GM13977 (cell line): Measurements from ENCODE around the gene ZNF417.

Experiments
- DNase-seq: peaks from one replicate; pipeline ENCODE4 v3.0.0; 2012; ENCODE audit warnings: low spot score
- CTCF ChIP-seq: IDR thresholded peaks from 2 replicates; pipeline ENCODE4 v1.5.1; 2012; ENCODE audit warnings: mild to moderate bottlenecking, control low read depth; ENCODE audit not compliant: insufficient read depth; ENCODE audit errors: extremely low read depth, missing control alignments
- in situ Hi-C: fragments of 300-500 bp; cut with MboI; formaldehyde crosslinking; loops from one replicate; pipeline ENCODE4 v1.12.0; 2022; ENCODE audit warnings: low sequenced_read_pairs, low pct_unique_long_range_greater_than_20kb, mixed read lengths, inconsistent platforms; ENCODE audit not compliant: unreplicated experiment

ZNF417 gene

GRCh38 chr19:57867868-57868492 lies 48.4 kb downstream of the ZNF417 start:
- no peak for DNase-seq
- in situ Hi-C loops, result no loop called here
- no peak for TF ChIP-seq CTCF
